Measurements from ENCODE around the gene CERCAM.

Gene CERCAM, protein sequence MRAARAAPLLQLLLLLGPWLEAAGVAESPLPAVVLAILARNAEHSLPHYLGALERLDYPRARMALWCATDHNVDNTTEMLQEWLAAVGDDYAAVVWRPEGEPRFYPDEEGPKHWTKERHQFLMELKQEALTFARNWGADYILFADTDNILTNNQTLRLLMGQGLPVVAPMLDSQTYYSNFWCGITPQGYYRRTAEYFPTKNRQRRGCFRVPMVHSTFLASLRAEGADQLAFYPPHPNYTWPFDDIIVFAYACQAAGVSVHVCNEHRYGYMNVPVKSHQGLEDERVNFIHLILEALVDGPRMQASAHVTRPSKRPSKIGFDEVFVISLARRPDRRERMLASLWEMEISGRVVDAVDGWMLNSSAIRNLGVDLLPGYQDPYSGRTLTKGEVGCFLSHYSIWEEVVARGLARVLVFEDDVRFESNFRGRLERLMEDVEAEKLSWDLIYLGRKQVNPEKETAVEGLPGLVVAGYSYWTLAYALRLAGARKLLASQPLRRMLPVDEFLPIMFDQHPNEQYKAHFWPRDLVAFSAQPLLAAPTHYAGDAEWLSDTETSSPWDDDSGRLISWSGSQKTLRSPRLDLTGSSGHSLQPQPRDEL

DNA sequence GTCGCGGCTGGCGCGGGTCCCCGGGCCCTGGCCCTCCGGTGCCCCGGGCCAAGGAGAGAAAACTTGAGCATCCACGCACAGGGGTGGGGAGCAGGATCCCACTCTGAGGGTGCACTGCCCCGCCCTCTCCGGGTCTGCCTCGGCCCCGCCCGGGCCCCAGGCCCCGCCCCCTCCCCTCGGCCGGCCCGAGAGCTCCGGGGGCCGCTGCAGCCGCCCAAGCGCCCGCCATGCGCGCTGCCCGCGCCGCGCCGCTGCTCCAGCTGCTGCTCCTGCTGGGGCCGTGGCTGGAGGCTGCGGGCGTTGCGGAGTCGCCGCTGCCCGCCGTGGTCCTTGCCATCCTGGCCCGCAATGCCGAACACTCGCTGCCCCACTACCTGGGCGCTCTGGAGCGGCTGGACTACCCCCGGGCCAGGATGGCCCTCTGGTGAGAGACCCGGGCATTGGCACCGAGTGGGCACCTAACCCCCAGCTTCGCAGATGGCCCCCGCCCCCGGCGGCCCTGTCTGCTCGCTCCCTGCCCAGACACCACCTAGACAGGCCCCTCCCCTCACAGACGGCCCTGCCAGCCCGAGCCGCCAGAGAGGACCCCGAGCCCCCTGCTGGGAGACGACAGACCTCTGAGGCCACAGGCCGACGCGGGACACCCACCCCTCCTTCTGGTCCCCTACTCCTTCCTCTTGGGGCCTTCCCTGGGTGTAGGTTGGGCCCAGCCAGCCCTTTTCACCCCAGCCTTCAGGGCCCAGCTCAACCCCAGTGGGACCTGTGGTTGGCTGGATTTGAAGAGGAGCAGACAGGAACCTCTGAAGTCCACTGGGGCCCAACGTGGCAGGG is at the start of gene CERCAM:
CERCAM (plus strand) TSS at position 207 of the 831 bp plus-strand sequence; CDS start at position 228, 21 bp downstream.
- in situ Hi-C loops (cut with MboI; ENCODE audit: low sequenced_read_pairs) = no loop called here

DNA sequence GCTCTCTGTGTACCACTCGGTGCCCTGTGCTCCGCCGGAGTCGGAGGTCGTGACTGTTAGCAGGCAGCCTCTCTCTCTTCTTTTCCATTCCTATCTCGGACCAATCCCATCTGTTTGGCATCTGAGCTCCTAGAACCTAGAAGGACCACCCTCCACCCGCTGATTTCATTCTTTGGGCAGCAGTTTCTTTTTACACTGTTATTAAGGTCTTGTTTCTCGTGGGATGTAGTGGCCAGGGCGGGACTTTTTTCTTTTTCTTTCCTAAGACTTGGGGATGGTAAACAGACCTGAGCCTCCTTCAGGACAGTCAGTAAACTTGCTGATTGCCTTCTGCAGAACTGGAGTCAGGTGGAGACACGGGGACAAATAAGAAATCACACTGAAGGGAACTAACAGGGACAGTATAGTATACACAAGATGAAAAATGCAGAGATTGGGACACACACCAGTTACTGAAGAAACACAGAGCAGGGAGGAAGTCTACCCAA is 49.0 kb upstream of the CERCAM start:
- in situ Hi-C loops (cut with MboI; ENCODE audit: low sequenced_read_pairs) = no loop called here

DNA sequence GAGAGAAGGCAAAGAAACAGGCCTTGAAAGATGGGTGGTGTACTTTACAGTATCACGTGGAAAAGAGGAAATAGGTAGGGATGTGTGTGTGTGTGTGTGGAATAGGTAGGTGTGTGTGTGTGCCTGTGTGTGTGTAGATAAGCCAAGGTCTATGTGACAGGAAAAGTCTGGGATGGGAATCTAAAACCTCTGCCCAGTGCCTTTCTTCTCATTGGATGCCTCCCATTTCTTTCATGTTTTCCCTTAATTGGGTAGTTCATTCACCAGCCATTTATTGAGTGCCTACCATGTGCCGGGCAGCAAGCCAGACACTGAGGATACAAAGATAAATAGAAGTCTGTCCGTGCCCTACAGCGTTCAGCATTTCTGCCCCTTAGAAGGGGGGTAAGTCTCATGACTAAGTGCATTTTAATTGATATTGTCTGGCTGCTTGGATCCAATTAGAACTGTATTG is 48.4 kb upstream of the CERCAM start:
- in situ Hi-C loops (cut with MboI; ENCODE audit: low sequenced_read_pairs) = no loop called here

DNA sequence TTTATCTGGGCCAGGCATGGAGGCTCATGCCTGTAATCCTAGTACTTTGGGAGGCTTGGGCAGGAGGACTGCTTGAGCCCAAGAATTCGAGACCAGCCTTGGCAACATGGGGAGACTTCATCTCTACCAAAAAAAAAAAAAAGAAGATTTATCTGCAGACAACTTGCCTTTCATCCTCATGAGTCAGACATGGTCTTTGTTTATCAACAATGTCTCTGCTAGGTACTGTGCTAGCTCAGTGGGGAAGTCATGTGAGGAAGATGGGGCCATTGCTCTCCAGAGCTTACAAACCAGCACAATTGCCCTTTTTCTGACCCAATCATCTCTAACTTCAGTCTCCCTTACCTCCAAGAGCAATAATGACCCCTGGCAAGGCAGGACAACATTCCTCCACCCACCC is 47.9 kb upstream of the CERCAM start:
- in situ Hi-C loops (cut with MboI; ENCODE audit: low sequenced_read_pairs) = no loop called here

DNA sequence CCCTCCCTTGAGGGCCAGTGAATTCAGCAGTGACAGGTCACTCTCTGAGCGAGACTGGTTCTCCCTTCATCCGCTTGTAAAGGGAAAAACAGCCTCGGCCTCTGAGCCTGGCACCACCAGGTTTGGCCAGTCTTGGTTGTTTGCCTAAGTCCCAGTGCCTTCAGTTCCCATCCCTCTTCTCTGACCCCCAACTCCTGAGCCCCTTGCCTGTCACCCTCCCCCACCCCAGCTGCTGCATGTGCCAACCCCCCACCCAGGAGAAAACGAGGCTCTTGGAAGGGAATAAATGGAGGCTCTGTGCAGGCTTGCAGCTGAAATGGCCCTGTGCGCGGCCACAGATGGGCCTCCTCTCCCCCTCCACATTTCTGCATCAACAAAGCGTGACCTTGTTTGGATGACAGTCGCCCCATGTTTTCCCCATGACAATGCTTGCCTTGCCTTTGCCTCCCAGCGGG is 46.4 kb upstream of the CERCAM start:
- in situ Hi-C loops (cut with MboI; ENCODE audit: low sequenced_read_pairs) = no loop called here

DNA sequence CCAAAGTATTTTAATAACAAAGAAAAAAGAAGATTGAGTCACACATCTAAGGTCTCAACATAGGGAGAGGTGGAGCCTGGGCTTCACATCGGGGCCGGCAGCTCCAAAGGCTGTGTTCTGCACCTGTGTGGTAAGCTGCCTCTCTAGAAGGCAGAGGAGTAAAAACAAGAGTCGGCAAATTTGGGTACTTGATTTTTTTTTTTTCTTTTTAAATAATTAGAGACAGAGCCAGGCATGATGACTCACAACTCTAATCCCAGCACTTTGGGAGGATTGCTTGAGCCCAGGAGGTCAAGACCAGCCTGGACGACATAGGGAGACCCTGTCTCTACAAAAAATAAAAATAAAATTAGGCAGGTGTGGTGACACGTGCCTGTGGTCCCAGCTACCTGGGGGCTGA is 44.8 kb upstream of the CERCAM start:
- in situ Hi-C loops (cut with MboI; ENCODE audit: low sequenced_read_pairs) = no loop called here

DNA sequence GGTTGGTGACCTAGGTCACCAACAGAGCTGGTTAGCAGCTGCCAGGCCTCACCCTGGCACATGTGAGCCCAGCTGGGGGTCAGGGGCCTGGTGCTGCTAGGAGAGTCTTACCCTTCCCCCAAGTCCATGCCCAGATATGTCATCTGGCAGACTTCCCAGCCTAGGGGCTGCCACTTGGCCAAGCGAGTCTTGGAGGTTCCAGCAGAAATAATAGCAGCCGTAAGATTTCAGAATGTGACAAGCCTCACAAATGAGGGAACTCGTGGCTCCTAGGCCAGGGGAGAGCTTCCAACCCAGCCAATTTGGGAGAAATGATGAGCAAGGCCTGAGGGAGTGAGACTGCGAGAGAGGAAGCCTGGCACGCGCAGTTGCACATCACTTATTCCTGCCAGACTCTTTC is 38.4 kb upstream of the CERCAM start:
- in situ Hi-C loops (cut with MboI; ENCODE audit: low sequenced_read_pairs) = no loop called here

DNA sequence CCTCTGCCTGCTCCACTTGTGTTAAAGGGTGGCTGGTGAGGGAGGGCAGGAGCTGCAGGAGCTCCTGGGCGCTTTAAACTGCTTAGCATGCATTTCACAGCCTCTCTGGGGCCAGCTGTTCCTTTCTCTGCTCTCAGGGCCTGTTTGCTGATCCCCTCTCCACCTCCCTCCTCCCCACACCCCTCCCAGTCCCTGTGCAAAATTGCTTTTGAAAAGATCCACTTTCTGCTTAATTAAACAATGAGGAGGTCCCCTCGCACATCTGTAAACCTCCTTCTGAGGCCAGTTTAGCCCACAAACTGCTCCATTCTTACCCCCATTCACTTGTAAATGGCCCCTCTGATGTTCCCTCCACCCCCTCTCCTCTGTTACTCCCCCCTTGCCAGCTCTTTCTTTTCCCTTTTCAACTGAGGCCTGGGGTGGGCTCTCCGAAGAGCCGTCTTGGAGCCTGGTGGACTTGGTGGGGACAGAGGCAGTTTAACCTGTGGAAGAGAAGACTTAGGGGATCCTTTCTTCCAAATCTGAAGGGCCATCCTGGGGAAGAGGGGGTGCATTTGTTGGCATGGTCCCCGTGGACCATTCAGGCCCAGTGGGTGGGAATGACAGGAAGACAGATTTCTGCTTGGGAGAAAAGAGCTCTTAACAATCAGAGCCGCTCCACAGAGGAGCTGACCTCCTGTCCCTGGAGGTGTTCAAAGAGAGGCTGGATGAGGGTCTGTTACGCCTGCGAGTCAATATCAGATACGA is 37.5 kb upstream of the CERCAM start:
- in situ Hi-C loops (cut with MboI; ENCODE audit: low sequenced_read_pairs) = no loop called here

DNA sequence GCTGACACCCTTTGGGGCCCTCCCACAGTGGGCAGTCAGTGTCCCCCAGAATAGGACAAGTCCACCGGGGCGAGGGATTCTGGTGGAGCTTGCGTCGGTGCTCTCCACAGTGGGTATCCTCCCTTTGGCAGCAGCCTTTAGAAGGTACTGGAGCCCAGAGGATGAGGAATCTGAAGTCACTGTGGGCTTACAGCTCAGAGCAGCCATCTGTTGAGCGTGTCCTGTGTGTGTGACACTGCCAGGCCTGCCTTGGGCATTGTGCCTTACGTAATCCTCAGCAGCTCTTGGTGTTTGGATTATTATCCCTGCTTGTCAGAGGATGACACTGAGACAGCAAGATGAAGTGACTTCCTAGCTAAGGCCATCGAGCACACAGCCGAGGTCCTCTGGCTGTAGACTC is 36.9 kb upstream of the CERCAM start:
- in situ Hi-C loops (cut with MboI; ENCODE audit: low sequenced_read_pairs) = no loop called here

DNA sequence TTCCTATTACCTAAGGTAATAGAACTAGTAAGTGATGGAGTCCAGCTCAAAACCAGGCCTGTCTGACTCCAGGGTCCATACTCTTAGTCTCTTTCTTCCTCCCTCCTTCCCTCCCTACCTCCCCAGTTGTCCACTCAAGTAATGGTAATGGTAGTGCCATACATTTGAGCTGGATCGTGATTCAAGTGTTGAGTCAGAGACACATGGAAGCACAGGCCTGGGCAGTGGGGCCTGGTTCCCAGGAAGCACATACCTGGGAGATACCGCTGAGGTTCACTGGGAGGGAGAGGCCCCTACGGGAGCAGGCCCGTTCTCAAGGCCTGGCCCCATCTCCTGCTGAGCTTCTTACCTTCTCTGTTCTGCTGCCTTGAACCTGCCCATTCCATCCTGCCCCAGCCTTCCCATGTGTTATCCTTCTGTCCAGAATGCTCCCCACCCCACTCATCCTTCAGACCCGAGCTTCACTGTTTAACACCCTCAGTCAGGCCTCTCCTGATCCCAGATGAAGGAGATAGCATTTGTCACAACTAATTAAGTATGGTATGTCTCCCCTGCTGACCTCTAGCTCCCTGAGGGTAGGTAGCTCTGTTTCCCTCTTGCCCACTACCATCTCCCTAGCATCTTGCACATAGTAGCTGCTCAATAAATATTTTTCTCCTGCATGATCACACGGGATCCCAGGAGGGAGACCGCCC is 35.7 kb upstream of the CERCAM start:
- in situ Hi-C loops (cut with MboI; ENCODE audit: low sequenced_read_pairs) = no loop called here

DNA sequence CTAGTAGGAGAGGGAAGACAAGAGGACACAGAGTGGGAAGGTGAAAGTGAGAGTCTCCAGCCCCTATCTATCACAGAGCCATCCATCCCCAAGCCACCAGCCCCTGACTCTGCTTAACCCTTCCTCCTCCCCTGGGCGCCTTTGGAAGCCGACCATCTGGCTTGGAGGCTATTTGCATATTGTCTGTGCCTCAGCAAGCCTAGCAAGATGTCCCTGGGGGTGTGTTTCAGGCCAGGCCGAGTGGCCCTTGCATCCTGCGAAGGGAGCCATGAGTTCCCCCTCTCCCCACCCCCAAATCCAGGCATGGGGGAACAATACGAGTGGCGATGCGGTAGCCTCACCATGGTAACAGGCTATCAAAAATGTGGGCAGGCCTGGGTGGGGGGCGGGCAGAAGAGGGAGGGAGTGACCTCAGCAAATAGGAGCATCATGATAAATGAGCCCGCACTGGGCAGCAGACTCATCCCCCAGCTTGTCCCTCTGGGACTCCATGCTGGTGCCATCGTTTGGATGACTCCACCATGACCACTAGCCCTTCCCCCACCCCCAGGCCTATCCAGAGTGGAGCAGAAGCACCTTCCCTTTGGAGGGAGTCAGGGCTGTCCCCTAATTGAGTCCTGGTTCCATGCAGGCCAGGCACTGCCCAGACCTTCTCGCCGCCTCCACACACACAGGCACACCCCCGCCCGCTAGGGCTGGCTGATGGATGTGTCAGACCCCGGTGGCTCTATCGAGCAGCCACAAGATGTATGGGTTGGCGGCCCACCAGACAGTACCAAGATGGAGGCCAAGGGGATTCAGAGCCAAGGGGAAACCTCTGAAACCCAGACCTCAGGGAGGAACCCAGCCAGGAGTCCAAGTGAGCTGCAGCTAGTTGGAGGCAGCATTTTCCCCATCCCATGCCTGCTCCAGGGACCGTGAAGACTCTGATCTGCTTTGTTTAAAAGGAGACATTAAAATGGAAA is 34.9 kb upstream of the CERCAM start:
- in situ Hi-C loops (cut with MboI; ENCODE audit: low sequenced_read_pairs) = no loop called here

DNA sequence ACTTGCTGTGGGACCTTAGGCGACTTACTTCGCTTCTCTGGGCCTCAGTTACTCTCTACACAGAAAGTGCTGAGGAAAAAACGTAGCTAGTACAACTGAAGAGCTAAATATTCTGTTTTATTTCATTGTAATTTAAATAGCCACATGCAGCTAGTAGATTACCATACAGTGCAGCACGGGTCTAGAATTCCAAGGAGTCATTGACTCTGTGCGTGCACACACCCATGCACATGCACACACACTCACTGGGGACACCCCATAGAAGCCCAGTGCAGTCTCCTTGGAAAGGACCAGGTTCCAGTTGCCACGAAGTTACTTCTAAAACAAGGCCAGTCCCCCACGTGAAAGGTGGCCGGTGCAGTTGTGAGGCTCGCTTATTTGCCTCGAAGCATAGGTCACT is 32.5 kb upstream of the CERCAM start:
- in situ Hi-C loops (cut with MboI; ENCODE audit: low sequenced_read_pairs) = no loop called here

DNA sequence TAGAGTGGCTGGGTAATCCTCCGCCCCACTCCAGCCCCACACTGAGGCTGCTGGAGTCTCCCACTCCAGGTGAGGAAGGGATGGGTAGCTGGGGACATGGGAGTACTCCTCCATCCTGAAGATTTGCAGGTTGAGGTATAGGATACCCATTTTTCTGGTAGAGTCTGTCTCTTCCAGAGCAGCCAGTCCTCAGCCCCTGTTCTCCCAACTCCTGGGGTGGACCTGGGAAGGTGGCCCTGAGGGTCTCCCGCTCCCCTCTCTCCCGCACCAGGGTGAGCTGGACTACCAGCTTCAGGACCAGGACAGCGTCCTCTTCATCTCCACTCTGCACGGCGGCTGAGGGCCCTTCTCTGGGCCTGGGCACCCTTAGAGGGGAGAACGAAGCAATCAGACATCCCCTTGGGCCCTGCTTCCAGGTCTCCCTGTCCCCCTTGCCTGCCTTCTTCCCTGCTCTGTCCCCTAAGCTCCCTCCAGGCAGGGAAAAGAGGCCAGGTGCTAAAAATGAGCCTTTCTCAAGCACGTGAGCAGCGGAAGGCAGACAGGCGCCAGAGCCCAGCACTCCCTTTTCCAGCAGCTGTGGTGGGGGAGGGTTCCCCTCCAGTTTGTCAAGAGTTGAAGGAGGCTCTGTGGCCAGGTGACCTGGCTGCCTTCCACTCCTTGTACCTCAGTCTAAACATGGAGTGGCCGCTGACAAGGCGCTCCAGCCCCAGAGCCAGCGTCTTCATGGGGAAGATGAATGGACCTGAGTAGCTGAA is 31.1 kb upstream of the CERCAM start:
- in situ Hi-C loops (cut with MboI; ENCODE audit: low sequenced_read_pairs) = no loop called here

DNA sequence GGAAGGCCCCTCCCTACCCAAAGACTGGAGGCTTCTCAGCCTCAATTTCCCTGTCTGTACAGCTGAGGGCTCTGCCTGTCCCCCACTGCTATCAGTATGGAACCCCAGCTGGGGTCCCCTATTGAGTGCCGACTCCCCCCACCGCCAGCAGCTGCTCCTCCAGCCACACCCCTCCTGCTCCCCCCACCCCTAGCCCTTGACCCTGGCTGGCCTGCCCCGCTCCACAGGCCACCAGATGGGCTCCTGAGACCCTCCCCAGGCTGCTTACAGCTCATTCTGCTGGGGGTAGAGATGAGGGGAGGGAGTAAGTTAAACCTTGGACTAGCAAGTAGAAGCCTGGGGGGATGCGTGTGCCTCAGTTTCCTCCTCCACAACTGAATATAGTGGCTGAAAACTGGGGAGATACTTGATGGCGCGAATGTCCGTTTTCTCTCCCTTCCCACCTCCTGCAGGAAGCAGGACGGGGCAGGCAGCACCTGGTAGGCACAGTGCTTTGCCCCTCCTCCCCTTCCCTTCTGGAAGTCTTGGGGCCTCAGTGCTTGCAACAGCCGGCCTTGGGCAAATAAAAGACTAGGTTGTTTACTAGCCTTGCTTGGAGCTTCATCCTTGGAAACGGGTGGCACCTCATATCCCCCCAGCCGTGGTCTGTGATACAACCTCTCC is 30.4 kb upstream of the CERCAM start:
- in situ Hi-C loops (cut with MboI; ENCODE audit: low sequenced_read_pairs) = no loop called here

DNA sequence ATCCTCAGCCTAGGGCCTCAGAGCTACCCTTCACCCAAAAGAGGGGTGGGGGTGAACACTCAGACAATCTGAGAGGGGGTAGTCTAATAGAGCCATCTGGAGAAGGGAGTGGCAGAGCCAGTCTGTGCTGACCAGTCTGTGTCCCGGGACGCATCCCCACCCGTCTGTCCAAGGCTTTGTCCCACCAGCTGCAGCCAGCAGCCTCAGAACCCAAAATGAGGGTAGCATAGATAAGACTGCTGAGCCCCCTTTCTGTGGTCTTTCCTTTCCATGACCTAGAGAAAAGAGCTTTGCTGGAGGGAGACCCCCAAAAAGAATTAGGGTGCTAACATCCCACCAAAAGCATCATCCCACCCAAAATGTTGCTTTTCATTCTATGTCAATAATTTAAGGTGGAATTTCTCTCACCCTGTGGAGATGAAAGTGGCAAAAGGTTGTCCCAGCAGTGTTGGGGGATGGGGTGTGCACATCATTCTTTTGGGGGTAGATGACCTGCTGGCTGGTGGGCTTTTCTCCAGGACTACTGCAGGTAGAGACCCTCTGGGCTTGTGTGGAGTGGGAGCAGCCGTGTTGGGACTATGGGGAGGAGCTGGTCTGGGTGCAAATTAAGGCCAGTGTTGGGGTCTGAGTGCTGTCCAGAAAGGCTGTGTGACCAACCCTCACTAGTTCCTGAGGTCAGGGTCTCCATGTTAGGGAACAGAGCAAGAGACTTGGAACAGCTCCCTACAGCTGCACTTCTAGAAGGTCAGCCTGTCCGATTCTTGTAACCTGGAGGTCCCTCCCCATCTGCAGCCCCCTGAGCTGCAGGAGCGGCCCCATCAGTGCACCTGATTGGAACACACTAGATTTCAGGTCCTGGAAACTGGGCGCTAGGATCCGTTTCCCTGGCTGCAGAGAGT is 29.6 kb upstream of the CERCAM start:
- in situ Hi-C loops (cut with MboI; ENCODE audit: low sequenced_read_pairs) = no loop called here

DNA sequence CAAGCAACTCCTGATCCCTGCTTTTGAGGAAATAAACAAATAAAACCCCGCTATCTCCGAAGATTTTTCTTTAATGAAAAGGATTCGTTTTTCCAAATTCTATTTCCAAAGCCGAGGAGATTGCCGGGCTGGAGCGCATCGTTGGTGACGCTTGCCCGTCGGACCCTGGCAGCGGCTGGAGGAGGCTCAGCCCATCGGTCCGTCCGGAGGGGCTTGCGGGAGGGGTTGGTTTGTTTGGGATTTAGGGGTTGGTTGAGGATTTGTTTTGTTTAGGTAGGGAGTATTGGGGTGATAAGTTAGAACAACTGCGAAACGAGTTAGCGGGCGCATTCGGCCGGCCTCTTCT is 28.7 kb upstream of the CERCAM start:
- in situ Hi-C loops (cut with MboI; ENCODE audit: low sequenced_read_pairs) = no loop called here

All from HL-60/S4 treated with phorbol 12-myristate 13-acetate at 8.2 ng/mL for 4 days and 3 days (cell line).